Ishikawa (cell line): ENCODE measurements around the gene COG5.

Experiments
- CEBPB ChIP-seq: IDR thresholded peaks from 2 replicates; pipeline ENCODE4 v1.6.1; 2012
- CREB1 ChIP-seq: IDR thresholded peaks from 2 replicates; pipeline ENCODE4 v1.6.1; 2012; ENCODE audit warnings: low read depth
- EGR1 ChIP-seq: IDR thresholded peaks from 2 replicates; pipeline ENCODE4 v1.6.1; 2012
- EP300 ChIP-seq: IDR thresholded peaks from 2 replicates; pipeline ENCODE4 v1.6.1; 2012; ENCODE audit warnings: borderline replicate concordance
- FOXM1 ChIP-seq: IDR thresholded peaks from 2 replicates; pipeline ENCODE4 v1.6.1; 2012; ENCODE audit warnings: low read depth, borderline replicate concordance
- MAX ChIP-seq: IDR thresholded peaks from 2 replicates; pipeline ENCODE4 v1.6.1; 2012
- NFIC ChIP-seq: IDR thresholded peaks from 2 replicates; pipeline ENCODE4 v1.6.1; 2012
- RAD21 ChIP-seq: IDR thresholded peaks from 2 replicates; pipeline ENCODE4 v1.6.1; 2012; ENCODE audit warnings: low read depth
- REST ChIP-seq: IDR thresholded peaks from 2 replicates; pipeline ENCODE4 v1.6.1; 2012; ENCODE audit warnings: low read depth, mild to moderate bottlenecking
- TAF1 ChIP-seq: IDR thresholded peaks from 2 replicates; pipeline ENCODE4 v1.6.1; 2012; ENCODE audit warnings: low read depth, mild to moderate bottlenecking
- TCF12 ChIP-seq: IDR thresholded peaks from 2 replicates; pipeline ENCODE4 v1.6.1; 2012; ENCODE audit warnings: low read depth
- TEAD4 ChIP-seq: IDR thresholded peaks from 2 replicates; pipeline ENCODE4 v1.6.1; 2012
- USF1 ChIP-seq: IDR thresholded peaks from 2 replicates; pipeline ENCODE4 v1.6.1; 2012
- YY1 ChIP-seq: IDR thresholded peaks from 2 replicates; pipeline ENCODE4 v1.6.1; 2012; ENCODE audit warnings: low read depth
- ZBTB7A ChIP-seq: IDR thresholded peaks from 2 replicates; pipeline ENCODE4 v1.6.1; 2012; ENCODE audit warnings: low read depth

Gene COG5

GRCh38 chr7:107262857-107263256 is 300.9 kb downstream of the COG5 start:
- TF ChIP-seq YY1 (no peak), RAD21 (no peak), MAX (no peak), REST (no peak), CREB1 (no peak), EP300 (no peak)

- TF ChIP-seq REST (no peak), CREB1 (no peak), TAF1 (no peak), TEAD4 (no peak), YY1 (no peak), CEBPB (no peak), NFIC (no peak), USF1 (no peak), MAX (no peak), FOXM1 (no peak), ZBTB7A (no peak)
These were observed 305.0 kb downstream of the COG5 start for GRCh38 chr7:107258737-107259136.

- no peak for TF ChIP-seq USF1
- TF ChIP-seq MAX = no peak
- TF ChIP-seq EP300 = no peak
- TF ChIP-seq CREB1 = no peak
- no peak for TF ChIP-seq FOXM1
- TF ChIP-seq REST = no peak
- no peak for TF ChIP-seq ZBTB7A
- TF ChIP-seq NFIC = no peak
- TF ChIP-seq TEAD4 = no peak
- TF ChIP-seq RAD21 = no peak
- no peak for TF ChIP-seq TAF1
- TF ChIP-seq CEBPB = no peak
- no peak for TF ChIP-seq EGR1
- TF ChIP-seq TCF12 = no peak
- TF ChIP-seq YY1 = no peak
These were observed 308.1 kb downstream of the COG5 start for GRCh38 chr7:107255602-107256001.

- no peak for TF ChIP-seq RAD21
- no peak for TF ChIP-seq CREB1
- no peak for TF ChIP-seq CEBPB
- no peak for TF ChIP-seq TEAD4
- no peak for TF ChIP-seq MAX
- no peak for TF ChIP-seq TCF12
- TF ChIP-seq TAF1 = no peak
- no peak for TF ChIP-seq EP300
- TF ChIP-seq NFIC = no peak
- TF ChIP-seq USF1 = no peak
These were observed 309.2 kb downstream of the COG5 start for GRCh38 chr7:107254398-107254985.
